ENCODE data around the gene XIAP.

The XIAP gene

DNA sequence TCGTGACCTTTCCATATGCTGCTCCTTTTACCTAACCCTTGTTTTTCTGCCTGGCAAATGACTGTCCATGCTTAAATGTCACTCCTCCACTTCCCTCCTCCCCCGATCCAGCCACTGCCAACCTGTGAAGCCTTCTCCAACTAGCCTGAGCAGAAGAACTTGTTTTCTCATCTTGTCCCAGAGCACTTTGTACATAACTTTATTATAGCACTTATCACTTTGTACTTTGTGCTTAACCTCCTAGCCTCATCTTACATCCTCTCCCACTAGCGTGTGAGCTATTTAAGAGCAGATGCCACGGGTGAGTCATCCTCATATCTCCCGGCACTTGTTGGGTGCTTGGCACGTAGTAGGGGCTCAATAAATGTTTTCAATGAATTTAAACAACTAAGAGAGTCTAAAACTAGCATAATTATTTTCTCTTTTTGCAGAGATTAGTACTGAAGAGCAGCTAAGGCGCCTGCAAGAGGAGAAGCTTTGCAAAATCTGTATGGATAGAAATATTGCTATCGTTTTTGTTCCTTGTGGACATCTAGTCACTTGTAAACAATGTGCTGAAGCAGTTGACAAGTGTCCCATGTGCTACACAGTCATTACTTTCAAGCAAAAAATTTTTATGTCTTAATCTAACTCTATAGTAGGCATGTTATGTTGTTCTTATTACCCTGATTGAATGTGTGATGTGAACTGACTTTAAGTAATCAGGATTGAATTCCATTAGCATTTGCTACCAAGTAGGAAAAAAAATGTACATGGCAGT lies 46.9 kb downstream of the XIAP start:
- TF ChIP-seq, protein P1, sequence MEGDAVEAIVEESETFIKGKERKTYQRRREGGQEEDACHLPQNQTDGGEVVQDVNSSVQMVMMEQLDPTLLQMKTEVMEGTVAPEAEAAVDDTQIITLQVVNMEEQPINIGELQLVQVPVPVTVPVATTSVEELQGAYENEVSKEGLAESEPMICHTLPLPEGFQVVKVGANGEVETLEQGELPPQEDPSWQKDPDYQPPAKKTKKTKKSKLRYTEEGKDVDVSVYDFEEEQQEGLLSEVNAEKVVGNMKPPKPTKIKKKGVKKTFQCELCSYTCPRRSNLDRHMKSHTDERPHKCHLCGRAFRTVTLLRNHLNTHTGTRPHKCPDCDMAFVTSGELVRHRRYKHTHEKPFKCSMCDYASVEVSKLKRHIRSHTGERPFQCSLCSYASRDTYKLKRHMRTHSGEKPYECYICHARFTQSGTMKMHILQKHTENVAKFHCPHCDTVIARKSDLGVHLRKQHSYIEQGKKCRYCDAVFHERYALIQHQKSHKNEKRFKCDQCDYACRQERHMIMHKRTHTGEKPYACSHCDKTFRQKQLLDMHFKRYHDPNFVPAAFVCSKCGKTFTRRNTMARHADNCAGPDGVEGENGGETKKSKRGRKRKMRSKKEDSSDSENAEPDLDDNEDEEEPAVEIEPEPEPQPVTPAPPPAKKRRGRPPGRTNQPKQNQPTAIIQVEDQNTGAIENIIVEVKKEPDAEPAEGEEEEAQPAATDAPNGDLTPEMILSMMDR (IDR thresholded peaks at IDR 0.05), result no peak
- no peak for TF ChIP-seq ZFX (IDR thresholded peaks at IDR 0.05; ENCODE audit: borderline replicate concordance)
- 0 out of 2 replicates have a peak overlapping the region, but pooled peaks have one; percentile 17 for H3K27ac ChIP-seq

DNA sequence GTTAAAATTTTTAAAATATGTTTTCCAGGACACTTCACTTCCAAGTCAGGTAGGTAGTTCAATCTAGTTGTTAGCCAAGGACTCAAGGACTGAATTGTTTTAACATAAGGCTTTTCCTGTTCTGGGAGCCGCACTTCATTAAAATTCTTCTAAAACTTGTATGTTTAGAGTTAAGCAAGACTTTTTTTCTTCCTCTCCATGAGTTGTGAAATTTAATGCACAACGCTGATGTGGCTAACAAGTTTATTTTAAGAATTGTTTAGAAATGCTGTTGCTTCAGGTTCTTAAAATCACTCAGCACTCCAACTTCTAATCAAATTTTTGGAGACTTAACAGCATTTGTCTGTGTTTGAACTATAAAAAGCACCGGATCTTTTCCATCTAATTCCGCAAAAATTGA lies 49.7 kb downstream of the XIAP start:
- TF ChIP-seq, protein P1 (IDR thresholded peaks at IDR 0.05), result no peak
- TF ChIP-seq ZFX (IDR thresholded peaks at IDR 0.05; ENCODE audit: borderline replicate concordance), result no peak
- H3K27ac ChIP-seq, result no peak overlapping the region

DNA sequence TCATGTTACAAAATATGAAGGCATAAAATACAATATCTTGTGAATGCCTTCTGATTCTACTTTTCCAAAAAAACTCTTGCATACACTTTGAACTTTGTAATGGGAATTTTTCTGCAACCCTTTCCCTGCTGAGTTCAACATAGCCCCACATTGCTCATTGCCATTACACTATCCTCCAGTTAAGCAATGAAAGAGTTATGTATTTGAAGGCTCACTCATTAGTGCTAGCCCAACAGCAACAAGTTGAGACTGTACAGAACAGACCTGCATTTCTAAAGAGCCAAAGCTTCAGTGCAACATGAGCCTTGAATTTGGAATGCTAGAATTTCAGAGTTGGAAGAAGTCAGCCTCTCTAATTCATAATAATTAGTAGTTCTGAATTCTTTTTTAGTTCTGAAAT lies 57.2 kb downstream of the XIAP start:
- TF ChIP-seq, protein P1 (IDR thresholded peaks at IDR 0.05), result no peak
- TF ChIP-seq ZFX (IDR thresholded peaks at IDR 0.05; ENCODE audit: borderline replicate concordance), result no peak
- peak overlapping the region; percentile 74 for H3K27ac ChIP-seq

DNA sequence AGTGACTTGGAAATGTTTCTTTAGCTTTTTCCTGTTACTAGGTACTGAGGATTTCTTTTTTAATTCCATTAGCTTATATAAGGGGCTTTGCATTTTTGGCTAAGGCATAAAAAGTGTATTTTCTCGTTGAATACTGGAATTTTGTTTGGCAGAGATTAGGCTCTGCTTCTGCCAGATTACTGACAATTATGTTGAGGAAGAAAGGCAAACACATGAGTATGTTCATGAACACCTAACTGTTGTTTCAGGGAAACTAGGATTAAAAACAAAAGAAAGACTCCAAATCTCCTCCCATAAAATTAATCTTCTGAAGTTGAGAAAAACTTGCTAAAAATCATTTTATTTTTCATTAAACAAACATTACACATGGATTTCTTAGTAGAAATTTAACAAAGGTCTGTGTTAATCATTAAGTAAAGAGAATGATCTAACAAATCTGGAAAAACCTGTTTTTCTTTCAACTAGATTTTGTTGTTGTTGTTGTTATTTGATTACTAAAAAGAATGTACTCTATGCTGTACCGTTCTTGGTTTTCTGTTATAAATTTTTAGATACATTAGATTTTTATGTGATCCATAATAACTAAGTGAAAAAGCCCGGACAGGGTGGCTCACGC lies 58.4 kb downstream of the XIAP start:
- peak overlapping the region; percentile 74 for H3K27ac ChIP-seq
- TF ChIP-seq ZFX (IDR thresholded peaks at IDR 0.05; ENCODE audit: borderline replicate concordance), result no peak
- TF ChIP-seq, protein P1 (IDR thresholded peaks at IDR 0.05), result no peak

DNA sequence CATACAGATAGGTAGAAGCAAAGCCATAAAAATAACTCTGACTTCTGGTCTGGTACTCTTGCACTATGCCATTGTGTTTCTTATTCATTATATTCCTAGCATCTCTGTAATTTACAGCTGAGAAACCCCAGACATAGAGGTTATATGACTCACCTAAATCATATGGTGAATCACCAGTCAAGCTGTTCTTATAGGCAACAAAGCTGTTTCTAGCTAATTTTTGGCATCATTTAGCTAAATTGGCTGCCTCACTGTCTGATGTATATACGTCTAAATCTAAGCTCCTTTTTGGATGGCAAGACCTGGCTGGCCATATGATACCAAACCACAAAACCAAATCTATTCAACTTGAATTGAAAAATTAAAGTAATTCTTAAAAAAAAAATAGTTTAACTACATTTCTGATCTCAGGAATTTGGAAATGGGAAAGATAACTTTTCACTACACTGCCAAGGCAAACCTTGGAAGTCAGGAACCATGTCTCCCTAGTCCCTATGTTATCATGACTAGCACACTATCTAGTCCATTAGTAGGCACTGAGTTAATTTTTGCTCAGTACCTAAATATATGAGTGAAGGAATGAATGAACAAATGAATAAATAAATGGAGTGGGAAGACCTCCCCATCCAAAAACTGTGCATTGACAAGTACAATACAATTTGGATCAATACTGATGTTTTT lies 60.4 kb downstream of the XIAP start:
- no peak overlapping the region for H3K27ac ChIP-seq
- TF ChIP-seq ZFX (IDR thresholded peaks at IDR 0.05; ENCODE audit: borderline replicate concordance), result no peak
- TF ChIP-seq, protein P1 (IDR thresholded peaks at IDR 0.05), result no peak

DNA sequence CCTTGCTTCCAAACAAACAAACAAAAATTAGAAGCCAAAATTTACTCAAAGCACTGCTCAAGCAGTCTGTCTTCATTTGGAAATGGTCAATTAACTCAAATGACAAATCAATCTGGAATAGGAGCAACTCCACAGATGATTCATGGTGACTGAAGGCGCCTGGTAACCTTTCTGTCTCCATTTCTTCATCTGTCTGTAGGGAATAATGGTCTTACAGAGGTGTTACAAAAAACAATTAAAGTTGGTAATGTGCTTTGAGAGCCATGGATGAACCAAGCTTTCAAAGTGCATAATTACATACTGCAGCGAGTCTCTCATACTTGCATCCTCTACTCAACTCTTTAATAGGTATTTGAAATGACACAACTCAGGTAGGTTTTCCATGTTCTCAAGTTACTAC lies 63.4 kb downstream of the XIAP start:
- no peak for TF ChIP-seq ZFX (IDR thresholded peaks at IDR 0.05; ENCODE audit: borderline replicate concordance)
- TF ChIP-seq, protein P1 (IDR thresholded peaks at IDR 0.05), result no peak
- H3K27ac ChIP-seq, result no peak overlapping the region

DNA sequence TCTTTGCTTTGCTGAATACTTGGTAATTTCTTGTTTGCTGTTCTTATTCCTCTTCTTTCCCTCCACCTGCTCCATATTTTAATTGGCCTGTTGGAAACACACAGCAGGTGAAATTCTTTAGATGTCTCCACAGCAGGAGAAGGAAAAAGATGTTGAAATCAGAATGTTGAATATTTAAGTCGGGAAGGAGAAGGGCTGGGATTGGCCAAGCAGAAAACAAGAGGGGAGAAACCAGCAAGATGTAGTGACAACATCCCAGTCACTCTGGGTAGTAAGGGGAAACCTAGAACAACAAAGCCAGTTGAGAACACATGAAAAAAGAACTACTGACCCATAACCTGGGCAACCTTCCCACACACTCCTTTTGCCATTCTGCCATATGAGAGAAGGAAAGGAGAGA lies 64.3 kb downstream of the XIAP start:
- TF ChIP-seq ZFX (IDR thresholded peaks at IDR 0.05; ENCODE audit: borderline replicate concordance), result no peak
- TF ChIP-seq, protein P1 (IDR thresholded peaks at IDR 0.05), result no peak
- no peak overlapping the region for H3K27ac ChIP-seq

All from 22Rv1 (cell line).